ENCODE results near the gene BSN.

BSN gene

DNA sequence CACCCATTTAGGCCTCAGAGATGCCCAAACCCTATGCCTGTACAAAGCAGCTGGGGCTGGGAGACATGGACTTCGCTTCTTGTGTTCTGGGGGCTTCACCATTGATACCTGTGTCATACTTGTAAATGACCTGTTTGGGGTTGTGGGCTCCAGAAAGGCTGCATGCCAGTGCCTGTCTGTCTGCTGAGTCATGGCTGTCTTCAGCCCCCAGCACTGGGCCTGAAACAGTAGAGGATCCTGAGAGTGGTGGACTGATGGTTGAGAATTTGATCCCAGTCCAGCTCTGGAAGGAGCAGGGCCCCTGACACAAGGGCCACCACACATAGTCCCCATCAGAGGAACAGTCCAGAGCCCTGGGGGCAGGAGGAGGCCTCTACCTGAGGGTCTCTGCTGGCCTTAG, 95.3 kb downstream of the BSN start:
- intact Hi-C loops (cut with DNase I), result no loop called here
- peak in 2 of 10 donors; percentile 35 to 43 for DNase-seq

DNA sequence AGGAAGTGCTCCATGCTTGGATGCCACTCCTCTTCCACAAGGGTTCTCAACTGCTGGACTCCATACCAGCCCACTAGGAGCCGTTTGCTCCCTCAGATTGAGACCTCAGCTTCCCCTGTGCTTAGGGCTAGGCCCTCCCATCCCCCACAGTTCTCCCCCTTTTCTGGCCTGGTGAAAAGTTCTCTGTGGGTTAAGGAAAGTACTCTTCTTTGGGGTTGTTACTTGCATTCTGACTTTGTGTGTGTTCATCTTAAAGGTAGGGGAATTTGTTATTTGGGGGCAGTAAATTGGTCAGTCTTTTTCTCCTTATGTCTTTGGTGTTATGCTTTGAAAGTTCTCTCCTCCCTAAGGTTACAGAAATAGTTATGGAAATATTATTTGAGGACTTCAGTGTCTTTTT, 95.9 kb downstream of the BSN start:
- DNase-seq, result no peak
- intact Hi-C loops (cut with DNase I), result no loop called here

DNA sequence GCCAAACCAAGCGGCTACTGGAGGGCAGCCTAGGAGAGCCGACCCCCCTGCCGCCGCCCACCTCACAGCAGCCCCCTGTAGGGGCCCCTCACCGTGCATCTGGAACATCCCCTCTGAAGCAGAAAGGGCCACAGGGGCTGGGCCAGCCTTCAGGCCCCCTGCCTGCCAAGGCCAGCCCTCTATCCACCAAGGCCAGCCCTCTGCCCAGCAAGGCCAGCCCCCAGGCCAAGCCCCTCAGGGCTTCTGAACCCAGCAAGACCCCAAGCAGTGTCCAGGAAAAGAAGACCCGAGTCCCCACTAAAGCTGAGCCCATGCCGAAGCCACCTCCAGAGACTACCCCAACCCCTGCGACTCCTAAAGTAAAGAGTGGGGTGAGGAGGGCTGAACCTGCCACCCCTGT, 96.4 kb downstream of the BSN start:
- intact Hi-C loops (cut with DNase I), result no loop called here
- DNase-seq, result peak in 2 of 10 donors; percentile 50 to 67

DNA sequence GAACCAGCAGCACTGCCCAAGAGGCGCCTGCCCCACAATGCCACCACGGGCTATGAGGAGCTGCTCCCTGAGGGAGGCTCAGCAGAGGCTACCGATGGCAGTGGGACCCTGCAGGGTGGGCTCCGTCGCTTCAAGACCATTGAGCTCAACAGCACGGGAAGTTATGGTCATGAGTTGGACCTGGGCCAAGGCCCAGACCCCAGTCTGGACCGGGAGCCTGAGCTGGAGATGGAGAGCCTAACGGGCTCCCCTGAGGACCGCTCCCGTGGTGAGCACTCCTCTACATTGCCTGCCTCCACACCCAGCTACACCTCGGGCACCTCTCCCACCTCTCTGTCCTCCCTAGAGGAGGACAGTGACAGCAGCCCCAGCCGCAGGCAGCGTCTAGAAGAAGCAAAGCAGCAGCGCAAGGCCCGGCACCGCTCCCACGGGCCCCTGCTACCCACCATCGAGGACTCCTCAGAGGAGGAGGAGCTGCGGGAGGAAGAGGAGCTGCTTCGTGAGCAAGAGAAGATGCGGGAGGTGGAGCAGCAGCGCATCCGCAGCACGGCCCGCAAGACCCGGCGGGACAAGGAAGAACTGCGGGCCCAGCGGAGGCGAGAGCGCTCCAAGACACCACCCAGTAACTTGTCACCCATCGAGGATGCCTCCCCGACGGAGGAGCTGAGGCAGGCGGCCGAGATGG, 98.1 kb downstream of the BSN start:
- intact Hi-C loops (cut with DNase I), result no loop called here
- peak in 2 of 10 donors; percentile 52 to 76 for DNase-seq

DNA sequence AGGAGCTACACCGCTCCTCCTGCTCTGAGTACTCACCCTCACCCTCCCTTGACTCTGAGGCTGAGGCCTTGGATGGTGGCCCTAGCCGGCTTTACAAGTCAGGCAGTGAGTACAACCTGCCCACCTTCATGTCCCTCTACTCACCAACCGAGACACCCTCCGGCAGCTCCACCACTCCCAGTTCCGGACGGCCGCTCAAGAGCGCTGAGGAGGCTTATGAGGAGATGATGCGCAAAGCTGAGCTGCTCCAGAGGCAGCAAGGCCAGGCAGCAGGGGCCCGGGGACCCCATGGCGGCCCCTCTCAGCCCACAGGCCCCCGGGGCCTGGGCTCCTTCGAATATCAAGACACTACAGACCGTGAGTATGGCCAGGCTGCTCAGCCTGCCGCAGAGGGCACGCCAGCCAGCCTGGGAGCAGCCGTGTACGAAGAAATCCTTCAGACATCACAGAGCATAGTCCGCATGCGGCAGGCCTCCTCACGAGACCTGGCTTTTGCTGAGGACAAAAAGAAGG, 98.7 kb downstream of the BSN start:
- intact Hi-C loops (cut with DNase I), result no loop called here

DNA sequence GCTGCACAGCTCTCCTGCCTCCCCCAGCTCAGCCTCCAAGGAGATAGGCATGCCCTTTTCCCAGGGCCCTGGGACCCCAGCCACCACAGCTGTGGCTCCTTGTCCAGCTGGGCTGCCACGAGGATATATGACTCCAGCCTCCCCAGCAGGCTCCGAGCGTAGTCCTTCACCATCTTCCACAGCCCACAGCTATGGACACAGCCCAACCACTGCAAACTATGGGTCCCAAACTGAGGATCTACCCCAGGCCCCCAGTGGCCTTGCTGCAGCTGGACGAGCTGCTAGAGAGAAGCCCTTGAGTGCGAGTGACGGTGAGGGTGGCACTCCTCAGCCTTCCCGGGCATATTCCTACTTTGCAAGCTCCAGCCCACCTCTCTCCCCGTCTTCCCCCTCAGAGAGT, 99.3 kb downstream of the BSN start:
- DNase-seq, result peak in 2 of 10 donors; percentile 40 to 51
- intact Hi-C loops (cut with DNase I), result no loop called here

More for the DNA sequence above, 98.7 kb downstream of the BSN start:
- peak in 2 of 10 donors; percentile 27 to 43 for DNase-seq

DNA sequence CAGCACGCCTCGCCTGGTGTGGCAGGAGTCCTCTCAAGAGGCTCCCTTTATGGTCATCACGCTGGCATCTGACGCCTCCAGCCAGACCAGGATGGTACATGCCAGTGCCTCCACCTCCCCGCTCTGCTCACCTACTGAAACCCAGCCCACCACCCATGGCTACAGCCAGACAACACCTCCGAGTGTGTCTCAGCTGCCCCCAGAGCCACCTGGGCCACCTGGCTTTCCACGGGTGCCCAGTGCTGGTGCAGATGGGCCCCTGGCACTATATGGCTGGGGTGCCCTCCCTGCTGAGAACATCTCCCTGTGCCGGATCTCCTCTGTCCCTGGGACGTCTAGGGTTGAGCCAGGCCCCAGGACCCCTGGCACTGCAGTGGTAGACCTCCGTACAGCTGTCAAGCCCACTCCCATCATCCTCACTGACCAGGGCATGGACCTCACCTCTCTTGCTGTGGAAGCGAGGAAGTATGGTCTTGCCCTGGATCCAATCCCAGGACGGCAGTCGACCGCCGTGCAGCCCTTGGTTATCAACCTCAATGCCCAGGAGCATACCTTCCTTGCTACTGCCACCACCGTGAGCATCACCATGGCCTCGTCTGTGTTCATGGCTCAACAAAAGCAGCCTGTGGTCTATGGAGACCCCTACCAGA, 100.0 kb downstream of the BSN start:
- DNase-seq, result peak in 2 of 10 donors; percentile 52 to 63
- intact Hi-C loops (cut with DNase I), result no loop called here

DNA sequence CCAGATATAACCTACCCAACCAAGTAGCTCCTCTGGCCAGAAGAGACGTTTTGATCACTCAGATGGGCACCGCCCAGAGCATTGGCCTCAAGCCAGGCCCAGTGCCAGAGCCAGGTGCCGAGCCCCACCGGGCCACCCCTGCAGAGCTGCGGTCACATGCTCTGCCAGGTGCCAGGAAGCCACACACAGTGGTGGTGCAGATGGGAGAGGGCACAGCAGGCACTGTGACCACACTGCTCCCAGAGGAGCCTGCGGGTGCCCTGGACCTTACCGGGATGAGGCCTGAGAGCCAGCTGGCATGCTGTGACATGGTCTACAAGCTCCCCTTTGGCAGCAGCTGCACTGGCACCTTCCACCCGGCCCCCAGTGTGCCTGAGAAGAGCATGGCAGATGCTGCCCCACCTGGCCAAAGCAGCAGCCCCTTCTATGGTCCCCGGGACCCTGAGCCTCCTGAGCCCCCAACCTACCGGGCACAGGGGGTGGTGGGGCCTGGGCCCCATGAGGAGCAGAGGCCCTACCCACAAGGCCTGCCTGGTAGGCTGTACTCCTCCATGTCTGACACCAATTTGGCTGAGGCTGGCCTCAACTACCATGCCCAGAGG, 100.8 kb downstream of the BSN start:
- intact Hi-C loops (cut with DNase I), result no loop called here

DNA sequence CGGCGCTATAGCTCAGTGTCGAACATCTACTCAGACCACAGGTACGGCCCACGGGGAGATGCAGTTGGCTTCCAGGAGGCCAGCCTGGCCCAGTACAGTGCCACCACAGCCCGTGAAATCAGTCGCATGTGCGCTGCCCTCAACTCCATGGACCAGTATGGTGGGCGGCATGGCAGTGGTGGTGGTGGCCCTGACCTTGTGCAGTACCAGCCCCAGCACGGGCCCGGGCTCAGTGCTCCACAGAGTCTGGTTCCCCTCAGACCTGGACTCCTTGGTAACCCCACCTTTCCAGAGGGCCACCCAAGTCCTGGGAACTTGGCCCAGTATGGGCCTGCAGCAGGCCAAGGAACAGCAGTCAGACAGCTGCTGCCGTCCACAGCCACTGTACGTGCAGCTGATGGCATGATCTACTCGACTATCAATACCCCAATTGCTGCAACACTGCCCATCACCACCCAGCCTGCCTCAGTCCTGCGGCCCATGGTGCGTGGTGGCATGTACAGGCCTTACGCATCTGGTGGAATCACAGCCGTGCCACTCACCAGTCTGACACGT, 101.5 kb downstream of the BSN start:
- intact Hi-C loops (cut with DNase I), result no loop called here
- no peak for DNase-seq

More for the DNA sequence above, 100.8 kb downstream of the BSN start:
- peak in 2 of 10 donors; percentile 68 to 81 for DNase-seq

DNA sequence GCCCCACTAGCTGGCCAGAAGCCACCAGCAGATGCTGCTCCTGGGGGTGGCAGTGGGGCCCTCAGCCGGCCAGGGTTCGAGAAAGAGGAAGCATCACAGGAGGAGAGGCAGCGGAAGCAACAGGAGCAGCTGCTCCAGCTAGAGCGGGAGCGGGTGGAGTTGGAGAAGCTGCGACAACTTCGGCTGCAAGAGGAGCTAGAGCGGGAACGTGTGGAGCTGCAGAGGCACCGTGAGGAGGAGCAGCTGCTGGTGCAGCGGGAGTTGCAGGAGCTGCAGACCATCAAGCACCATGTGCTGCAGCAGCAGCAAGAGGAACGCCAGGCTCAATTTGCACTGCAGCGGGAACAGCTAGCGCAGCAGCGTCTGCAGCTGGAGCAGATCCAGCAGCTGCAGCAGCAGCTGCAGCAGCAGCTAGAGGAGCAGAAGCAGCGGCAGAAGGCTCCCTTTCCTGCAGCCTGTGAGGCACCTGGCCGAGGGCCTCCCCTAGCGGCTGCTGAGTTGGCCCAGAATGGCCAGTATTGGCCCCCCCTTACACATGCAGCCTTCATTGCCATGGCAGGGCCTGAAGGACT, 102.3 kb downstream of the BSN start:
- intact Hi-C loops (cut with DNase I), result no loop called here
- DNase-seq, result peak in 3 of 10 donors; percentile 40 to 92 (median 49)

DNA sequence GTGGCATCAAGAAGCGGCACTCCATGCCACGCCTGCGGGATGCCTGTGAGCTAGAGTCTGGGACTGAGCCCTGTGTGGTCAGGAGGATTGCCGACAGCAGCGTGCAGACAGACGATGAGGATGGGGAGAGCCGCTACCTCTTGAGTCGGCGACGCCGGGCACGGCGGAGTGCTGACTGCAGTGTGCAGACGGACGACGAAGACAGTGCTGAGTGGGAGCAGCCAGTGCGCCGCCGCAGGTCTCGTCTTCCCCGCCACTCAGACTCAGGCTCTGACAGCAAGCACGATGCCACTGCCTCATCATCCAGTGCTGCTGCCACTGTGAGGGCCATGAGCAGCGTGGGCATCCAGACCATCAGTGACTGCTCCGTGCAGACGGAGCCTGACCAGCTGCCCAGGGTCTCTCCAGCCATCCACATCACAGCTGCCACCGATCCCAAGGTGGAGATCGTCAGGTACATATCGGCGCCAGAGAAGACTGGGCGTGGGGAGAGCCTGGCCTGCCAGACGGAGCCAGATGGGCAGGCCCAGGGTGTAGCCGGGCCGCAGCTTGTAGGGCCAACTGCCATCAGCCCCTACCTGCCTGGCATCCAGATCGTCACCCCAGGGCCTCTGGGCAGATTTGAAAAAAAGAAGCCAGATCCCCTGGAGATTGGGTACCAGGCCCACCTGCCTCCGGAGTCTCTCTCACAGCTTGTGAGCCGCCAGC, 103.1 kb downstream of the BSN start:
- intact Hi-C loops (cut with DNase I), result no loop called here

DNA sequence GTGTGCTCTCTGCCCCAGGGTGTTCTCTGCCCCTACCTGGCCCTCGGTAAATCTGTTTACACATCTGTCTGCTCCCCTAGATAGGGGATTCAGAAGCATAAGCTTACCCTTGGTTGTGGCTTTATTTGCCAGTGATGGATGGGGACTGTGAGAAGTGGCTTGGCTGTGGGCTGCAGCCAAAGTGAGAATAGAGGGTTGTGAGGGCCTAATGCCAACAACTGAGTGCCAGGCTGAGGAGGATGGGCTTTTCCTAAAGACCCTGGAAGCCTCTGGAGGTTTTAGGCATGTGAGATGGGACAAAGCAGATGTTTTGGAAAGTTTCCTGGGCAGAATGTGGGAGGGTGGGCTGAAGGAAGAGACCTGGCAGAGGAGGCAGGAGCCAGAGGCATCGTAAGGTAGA, 104.4 kb downstream of the BSN start:
- no peak for DNase-seq
- intact Hi-C loops (cut with DNase I), result no loop called here

More for the DNA sequence above, 103.1 kb downstream of the BSN start:
- peak in 5 of 10 donors; percentile 42 to 92 (median 87) for DNase-seq

DNA sequence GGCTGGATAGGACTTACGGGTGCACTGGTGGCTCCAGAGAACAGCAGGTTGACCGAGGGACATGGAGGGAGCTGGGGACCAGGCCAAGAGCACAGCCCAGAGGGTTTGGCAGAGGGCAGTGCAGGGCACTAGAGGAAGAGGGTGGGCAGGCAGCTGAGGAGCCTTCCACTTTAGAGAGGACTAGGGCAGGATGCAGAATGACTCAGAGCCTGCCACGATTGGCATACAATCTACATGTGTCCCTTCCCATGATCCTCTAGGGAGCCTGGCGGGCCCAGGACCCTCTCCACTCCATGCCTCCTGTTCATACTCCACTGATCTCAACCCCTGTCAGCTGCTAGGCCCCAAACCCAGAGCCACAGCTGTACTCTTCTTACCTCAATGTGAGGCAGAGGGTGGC, 105.5 kb downstream of the BSN start:
- intact Hi-C loops (cut with DNase I), result no loop called here

DNA sequence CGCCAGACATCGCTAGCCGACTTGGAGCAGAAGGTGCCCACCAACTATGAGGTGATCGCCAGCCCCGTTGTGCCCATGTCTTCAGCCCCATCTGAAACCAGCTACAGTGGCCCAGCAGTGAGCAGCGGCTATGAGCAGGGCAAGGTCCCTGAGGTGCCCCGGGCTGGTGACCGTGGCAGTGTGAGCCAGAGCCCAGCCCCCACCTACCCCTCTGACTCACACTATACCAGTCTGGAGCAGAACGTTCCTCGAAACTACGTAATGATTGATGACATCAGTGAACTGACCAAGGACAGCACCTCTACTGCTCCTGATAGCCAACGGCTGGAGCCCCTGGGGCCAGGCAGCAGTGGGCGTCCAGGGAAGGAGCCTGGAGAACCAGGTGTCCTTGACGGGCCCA, 107.0 kb downstream of the BSN start:
- intact Hi-C loops (cut with DNase I), result no loop called here
- DNase-seq, result no peak

More for the DNA sequence above, 105.5 kb downstream of the BSN start:
- DNase-seq, result no peak

DNA sequence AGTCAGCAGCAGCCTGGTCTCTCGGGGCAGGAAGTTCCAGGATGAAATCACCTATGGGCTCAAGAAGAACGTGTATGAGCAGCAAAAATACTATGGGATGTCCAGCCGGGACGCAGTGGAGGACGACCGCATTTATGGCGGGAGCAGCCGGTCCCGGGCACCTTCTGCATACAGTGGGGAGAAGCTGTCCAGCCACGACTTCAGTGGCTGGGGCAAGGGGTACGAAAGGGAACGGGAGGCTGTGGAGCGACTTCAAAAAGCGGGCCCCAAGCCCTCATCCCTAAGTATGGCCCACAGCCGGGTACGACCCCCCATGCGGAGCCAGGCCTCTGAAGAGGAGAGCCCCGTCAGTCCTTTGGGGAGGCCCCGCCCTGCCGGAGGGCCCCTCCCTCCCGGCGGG, 107.7 kb downstream of the BSN start:
- intact Hi-C loops (cut with DNase I), result no loop called here
- DNase-seq, result no peak

DNA sequence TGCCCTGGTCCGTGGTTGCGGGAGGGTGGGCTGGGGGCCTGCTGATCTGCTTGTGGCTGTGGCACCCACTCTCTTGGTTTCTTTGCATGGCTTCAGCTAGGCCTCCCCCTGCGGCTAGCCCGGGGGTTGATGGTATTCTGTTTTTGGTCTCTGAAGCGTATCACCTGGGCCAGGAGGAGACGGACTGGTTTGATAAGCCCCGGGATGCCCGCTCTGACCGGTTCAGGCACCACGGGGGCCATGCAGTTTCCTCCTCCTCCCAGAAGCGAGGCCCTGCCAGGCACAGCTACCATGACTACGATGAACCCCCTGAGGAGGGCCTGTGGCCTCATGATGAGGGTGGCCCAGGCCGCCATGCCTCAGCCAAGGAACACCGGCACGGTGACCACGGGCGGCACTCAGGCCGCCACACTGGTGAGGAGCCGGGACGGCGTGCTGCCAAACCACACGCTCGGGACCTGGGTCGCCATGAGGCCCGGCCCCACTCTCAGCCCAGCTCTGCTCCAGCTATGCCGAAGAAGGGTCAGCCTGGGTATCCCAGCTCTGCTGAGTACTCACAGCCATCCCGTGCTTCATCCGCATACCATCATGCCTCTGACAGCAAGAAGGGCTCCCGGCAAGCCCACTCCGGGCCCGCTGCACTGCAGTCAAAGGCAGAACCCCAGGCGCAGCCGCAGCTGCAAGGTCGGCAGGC, 108.6 kb downstream of the BSN start:
- no peak for DNase-seq
- intact Hi-C loops (cut with DNase I), result no loop called here

DNA sequence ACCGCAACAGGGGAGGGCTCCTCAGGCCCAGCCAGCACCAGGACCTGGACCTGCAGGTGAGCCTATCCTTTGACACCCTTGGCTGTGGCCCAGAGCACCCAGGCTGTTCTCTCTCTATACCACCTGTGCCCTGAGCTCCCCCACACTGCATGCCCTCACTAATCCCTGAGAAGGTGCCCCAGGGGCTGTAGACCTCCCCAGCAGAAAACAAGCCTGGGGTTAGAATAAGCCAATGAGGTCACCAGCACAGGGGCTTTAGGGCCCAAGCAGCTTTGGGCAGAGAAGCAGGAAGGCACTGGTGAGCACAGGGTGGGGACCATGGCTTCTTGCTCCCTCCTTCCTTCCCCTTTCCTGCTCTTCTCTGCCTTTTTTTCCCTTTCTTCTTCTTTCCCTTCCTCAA, 109.6 kb downstream of the BSN start:
- DNase-seq, result no peak
- intact Hi-C loops (cut with DNase I), result no loop called here

DNA sequence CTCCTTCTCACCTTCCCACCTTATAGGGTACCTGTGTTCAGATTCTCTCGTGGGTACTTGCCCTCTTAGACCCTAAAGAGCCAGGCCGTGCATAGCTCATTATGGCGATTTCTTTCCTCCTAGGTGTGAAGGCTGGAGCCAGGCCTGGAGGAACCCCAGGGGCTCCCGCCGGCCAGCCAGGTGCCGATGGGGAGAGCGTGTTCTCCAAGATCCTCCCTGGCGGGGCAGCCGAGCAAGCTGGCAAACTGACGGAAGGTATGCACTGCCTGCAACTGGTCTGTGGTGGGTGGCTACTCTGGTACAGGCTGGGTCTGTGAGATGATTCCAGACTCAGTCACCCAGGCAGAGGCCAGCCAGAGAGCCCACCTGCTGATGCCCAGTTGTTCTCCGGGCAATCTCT, 110.0 kb downstream of the BSN start:
- intact Hi-C loops (cut with DNase I), result no loop called here
- no peak for DNase-seq

DNA sequence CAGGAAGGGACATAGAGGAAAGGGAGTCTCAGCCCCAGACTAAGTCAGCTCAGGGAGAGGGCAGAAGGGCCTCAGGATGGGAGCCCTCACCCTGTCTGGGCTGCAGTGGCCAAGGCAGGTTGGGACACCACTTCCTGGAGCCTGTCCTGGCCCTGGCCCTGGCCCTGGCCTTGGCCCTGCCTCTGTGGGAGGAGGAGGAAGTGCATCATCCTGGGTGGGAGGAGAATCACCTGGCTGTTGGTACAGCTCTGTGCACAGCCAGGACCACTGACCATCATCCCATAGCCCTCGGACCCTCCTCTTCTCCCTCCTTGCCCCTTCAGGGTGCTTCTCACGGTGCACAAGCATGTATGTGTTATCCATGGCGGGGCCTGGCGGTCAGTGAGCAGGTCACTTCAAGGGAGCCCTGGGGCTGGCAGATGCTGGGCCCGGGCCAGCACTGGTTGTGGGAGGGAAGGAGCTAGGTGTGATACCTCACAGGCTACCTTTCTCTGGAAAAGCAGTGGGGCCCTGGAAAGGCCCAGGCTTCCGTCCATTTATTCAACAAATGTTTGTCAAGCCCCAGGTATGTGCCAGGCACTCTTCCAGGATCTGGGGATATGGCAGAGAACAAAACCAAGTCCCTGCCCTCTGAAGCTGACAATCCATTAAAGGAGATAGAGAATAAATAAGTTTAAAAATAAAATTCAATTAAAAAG, 111.7 kb downstream of the BSN start:
- intact Hi-C loops (cut with DNase I), result no loop called here
- no peak for DNase-seq
